HG03280 (cell line): ENCODE measurements around the gene SPATS2.
A peak's percentile ranks its signal among the peaks of the same experiment; 100 is the strongest.
"Not testable (repeated sequence)": the region's sequence is repeated elsewhere in the genome, so short reads cannot be mapped to it uniquely, and the experiment has no call there.

Experiments used
- ATAC-seq: cut with Tn5 transposase; IDR thresholded peaks from one replicate; pipeline ENCODE4 v1.9.1; 2021; ENCODE audit warnings: mild to moderate bottlenecking, moderate library complexity; ENCODE audit not compliant: unreplicated experiment

Gene SPATS2

DNA sequence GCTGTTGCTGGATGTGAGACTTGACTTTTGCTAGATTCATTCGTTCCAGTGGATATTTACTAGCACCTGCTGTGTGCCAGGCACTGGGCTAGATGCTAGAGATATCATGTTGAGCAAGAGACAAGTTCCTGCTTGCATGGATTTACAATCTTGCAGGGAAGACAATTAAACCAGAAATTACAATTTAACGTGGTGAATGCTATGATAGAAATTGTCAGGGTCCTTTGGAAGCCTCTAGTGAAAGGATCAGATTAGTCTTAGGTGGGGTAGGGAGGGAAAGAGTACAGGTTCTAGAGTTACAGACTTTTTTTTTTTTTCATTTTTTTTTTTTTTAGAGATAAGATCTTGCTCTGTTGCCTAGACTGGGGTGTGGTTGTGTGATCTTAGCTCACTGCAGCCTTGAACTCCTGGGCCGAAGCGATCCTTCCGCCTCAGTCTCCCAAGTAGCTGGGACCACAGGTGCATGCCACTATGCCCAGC is 36.7 kb downstream of the SPATS2 start:
- no peak for ATAC-seq

DNA sequence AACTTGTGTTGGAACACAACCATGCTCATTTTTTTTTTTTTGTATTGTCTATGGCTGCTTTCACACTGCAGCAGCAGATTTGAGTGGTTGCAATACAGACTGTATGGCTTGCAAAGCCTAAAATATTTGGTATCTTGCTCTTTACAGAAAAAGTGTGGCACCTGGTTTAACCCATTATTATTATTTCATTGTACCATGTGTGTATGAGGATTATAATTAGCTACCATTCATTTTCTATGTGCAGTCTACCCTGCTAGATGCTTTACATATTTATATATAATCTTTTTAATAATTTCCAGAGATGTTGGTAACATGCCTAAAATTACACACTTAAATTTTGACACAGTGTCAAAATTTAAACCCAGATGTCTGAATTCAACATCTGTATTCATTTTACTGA is 37.7 kb downstream of the SPATS2 start:
- no peak for ATAC-seq

DNA sequence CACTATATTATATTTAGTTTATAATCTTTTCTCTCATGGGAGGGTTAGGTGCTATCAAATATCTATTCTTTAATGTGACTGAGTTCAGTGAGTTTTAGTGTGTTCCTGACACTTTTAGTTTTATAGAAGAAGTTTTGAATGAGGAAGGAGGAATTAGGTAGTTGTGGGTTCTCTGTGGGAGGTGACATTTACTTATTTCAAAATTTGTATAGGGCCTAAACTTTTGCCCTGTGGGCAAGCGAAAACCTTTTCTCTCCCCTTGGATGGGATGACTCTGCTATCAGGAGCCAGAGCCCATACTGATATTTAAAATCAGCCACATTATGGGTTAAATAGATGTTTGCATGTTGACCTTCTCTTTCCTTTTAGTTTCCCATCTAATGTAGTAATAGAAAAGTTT is 43.6 kb downstream of the SPATS2 start:
- ATAC-seq, result no peak

DNA sequence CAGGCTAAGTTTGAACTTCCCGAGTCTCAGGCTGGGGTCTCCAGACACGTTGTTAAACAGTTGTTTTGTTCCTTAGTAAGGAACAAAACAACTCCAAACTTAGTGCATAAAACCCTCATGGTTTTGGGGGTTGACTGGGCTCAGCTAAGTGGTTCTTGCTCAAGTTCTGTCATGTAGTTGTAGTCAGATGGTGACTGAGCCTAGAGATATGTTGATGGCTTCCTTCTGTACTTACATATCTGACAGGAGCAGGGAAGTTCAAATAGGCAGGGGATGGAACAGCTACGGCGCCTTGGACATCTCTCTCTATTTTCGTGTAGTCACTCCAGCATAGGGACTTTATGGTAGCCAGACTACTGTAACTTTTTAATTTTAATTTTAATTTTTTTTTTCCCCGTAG is 45.7 kb downstream of the SPATS2 start:
- ATAC-seq, result no peak

DNA sequence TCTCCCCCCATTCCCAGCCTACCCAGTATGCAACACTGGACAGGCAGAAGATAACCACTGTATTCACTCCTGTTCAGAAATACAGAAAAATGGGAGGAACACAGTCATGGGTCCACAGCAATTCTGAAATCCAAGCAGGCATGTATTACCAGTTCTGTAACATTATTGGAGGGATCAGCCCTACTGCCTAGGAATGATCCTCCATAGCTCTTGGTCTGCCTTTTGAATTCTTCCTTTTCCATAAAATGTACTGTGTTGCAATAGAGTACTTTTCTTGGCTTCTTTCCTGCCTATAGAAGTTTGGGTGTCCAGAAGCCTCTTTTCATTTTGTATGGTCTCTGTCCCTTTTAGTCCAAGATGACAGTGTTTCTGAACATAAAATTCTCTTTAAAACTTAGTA is 46.5 kb downstream of the SPATS2 start:
- no peak for ATAC-seq

DNA sequence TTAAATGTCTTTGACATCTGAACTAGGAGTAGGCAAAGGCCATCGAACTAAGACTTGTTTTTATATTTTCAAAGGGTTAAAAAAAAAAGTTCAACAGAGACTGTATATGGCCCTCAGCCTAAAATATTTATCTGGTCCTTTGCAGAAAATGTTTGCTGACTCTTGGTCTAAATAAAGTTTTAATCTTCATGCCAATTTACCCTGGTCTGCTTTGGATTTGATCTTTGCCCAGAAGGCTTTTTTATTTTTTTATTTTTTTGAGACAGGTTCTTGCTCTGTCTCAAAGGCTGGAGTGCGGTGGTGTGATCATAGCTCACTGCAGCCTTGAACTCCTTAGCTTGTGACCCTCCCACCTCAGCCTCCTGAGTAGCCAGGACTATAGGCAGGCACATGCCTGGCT is 47.1 kb downstream of the SPATS2 start:
- ATAC-seq, result no peak

DNA sequence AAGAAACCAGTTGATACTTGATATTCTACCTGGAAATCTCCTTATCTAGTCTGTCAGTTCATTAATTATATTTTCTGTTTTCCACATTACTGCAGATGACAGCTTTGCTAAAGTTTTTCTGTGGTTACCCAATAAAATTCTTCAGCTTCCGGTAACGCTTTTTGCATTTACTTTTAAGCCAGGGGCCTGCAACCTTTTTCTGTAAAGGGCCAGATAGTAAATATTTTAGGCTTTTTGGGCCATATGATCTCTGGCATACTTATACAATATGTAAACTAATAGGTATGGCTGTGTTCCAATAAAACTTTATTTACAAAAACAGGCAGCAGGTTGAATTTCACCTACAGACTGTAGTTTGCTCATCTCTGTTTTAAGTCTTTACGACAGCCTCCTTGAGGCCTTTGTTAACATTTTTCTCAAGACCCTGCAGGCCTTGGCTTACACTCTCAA is 48.3 kb downstream of the SPATS2 start:
- no peak for ATAC-seq

DNA sequence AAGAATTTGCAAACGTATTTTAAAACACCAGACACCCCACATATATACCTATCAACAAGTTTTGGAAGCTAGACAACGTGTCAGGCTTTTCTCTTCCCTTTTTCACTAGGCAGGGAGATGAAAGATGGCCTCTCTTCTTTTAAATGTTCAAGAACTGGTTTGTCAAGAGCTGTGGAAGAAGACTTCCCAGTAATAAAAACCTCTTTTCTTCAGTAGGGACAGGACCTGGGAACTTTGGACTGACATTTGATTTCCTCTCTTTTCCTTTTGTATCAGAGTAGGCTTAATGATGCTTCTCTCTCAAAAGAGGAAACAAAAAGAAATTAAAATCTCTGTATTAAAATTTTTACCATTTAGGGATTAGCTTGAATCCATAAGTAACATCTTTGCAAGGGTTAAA is 49.6 kb downstream of the SPATS2 start:
- ATAC-seq, result no peak

DNA sequence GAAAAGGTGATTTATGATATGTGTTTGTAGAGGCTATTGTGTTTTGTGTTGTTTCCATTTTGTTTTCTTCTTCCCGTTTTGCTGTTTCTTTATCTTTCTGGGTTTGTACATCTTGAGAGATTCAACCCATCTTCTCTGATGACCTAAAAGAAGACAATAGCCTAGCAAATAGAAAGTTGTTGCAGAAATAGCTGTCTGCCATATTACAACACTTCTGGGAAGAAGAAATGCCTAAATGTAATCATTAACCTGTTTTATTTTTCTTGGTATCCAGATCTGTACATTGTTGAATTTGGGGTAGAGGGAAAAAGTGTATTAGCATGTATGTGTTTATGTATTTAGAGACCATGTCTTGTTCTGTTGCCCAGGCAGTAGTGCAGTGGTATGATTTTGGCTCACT is 50.3 kb downstream of the SPATS2 start:
- ATAC-seq, result no peak

DNA sequence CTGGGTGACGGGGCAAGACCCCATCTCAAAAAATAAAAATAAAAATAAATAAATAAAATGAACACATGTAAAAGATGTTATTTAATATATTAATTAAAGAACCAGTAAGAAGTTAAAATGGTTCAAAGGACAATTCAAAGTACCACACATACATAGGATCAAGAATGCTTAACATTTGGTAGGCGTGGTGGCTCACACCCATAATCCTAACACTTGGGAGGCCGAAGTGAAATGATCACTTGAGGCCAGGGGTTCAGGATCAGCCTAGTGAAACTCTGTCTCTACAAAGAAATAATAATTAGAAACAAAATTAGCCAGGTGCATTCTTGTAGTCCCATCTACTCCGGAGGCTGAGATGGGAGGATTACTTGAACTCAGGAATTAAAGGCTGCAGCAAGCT is 53.3 kb downstream of the SPATS2 start:
- no peak for ATAC-seq

DNA sequence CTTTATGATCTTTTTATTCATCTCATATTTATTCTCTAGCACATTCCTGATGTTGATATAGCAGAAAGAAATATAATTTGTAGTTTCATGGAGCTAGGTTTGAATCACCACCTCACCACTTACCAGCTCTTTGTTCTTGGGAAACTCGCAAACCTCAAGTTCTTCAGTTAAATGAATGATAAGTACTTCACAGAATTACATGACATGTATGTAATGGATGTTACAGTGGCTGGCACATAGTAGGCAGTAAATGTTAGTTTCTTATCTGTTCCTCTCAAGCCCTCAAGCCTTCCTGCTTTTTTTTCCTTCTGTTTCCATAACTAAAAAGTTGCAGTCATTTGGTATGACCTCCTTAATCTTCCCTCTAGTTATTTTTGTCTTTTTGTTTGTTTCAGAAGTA is 54.9 kb downstream of the SPATS2 start:
- no peak for ATAC-seq

DNA sequence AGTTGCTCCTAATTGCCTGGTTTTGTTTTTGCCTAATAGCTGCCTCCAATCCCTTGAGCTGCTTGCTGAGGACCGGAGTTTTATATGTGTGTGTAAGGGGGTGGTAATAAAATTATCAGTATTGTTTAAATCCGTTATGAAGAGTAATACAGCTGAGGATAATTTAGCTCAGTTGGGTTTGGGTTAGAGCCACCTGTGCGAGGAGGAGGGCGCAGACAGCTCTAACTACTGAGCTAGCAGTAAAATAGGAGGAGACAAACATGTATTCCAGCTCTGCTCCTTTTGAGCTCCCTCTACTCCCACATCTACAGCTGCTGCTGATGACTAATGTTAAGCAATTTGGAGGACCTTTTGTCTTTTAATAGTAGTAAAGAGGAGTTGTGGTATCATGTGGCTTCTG is 61.5 kb downstream of the SPATS2 start:
- no peak for ATAC-seq

DNA sequence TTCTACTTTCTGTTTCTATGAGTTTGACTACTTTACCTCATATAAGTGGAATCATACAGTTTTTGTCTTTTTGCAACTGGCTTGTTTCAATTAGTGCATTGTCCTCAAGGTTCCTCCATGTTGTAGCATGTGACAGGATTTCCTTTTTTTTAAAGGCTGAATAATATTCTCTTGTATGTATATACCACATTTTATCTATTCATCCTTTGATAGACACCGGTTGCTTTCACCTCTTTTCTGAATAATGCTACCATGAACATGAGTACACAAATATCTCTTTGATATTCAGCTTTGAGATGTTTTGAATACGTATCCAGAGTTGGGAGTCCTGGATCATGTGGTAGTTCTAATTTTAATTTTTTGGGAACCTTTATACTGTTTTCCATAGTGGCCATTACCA is 65.4 kb downstream of the SPATS2 start:
- ATAC-seq, result no peak

DNA sequence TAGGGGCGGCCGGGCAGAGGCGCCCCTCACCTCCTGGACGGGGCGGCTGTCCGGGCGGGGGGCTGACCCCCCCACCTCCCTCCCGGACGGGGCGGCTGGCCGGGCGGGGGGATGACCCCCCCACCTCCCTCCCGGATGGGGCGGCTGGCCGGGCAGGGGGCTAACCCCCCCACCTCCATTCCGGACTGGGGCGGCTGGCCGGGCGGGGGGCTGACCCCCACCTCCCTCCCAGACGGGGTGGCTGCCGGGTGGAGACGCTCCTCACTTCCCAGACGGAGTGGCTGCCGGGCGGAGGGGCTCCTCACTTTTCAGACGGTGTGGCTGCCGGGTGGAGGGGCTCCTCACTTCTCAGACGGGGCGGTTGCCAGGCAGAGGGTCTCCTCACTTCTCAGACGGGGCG is 69.5 kb downstream of the SPATS2 start:
- not testable (repeated sequence) for ATAC-seq

DNA sequence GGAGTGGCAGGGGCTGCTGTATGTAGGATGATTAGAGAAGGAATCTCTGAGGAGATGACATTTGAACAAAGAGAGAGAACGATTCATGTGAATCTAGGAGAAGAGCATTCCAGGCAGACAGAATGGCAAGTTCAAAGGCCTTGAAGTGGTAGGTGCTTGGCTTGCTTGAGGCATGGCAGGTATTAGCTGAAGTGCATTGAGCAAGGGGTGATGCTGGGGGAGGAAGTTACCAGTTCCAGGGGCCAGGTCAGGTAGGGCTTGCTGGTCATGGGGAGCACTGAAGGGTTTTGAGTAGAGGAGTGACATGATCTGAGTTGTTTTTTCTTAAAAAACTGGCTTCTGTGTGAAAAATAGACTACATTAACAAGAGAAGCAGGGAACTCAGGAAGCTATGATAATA is 71.8 kb downstream of the SPATS2 start:
- no peak for ATAC-seq

DNA sequence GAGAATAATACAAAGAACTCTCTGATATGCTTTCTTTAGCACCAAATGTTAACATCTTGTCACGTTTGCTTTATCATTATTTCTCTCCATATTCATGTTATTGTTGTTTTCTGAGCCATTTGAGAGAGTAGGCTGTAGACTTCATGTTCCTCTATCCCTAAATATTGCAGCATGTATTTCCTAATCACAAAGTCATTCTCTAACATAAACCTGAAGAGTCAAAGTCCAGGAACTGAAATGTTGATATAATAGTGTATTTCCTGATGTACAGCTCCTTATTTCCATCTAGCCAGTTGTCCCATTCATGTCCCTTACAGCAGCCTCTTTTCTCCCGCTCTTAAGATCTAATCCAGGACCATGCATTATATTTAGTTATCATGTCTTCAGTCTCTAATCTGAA is 72.8 kb downstream of the SPATS2 start:
- ATAC-seq, result no peak

DNA sequence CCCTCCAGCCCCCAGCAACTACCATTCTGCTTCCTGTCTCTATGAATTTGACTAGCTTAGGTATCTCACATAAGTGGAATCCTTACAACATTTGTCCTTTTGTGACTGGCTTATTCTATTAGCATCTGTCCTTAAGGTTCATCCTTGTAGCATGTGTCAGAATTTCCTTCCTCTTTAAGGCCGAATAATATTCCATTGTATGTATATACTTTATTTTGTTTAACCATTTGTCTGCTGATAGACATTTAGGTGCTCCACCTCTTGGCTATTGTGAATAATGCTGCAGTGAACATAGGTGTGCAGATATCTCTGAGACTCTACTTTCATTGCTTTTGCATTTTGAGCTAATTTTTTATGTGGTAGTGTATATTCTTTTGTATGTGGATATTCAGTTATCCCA is 75.7 kb downstream of the SPATS2 start:
- ATAC-seq, result no peak

DNA sequence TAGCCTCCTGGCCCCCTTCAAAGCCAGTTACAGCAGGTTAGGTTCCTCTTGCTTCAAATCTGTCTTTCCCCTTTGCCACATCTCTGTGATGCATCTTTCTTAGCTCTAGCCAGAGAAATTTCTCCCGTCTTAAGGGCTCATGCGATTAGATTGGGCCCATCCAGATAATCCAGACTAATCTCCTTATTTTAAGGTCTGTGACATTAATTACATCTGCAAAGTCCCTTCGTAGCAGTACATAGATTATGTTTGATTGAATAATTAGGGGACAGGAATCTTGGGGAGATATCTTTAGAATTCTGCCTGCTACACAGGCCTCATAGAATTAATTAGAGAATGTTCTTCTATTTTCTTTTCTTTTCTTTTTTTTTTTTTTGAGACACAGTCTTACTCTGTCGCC is 79.3 kb downstream of the SPATS2 start:
- ATAC-seq, result no peak

DNA sequence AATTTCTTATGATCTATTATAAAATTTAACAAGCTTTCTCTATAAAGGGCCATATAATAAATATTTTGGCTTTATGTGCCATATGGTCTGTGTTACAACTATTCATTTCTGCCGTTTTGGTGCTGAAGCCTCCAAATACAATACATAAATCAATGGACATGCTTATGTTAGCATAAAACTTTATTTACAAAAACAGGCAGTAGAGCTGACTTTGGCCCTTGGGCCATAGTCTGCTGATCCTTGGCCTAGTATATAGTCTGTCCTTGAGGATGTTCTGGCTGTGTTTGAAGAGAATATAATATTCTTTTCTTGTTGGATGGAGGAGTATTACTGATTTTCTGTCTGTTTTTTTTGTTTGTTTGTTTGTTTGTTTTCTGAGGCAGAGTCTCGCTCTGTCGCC is 81.6 kb downstream of the SPATS2 start:
- ATAC-seq, result no peak

DNA sequence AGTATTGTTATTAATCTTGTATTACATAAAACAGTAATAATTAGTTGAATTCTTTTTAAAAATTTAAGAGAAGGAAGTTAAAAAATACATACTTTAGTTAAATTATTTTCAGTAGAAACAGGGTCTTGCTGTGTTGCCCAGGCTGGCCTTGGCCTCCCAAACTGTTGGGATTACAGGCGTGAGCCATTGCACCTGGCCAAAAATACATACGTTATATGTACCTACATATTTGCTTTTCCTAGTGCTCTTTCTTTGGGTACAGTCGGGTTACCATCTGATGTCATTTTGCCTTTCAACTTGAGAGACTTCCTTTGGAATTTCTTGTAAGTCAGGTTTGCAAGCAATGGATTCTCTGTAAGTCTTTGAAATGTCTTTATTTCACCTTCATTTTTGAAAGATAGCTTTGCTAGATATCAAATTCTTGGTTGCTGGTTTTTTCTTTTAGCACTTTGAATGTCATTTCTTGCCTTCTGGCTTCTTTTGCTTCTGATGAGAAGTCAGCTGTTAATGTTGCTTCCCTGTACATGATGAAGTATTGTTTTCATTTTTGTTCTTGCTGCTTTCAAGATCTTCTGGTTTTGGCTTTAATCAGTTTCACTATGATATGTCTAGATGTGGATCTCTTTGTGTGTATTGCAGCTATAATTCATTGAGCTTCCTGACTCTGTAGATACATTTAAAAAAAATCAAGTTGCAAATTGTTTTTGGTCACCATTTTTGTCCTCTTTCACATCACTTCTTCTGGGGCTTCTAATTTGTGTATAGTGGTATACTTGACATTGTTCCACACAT is 84.4 kb downstream of the SPATS2 start:
- peak; percentile 86 for ATAC-seq

DNA sequence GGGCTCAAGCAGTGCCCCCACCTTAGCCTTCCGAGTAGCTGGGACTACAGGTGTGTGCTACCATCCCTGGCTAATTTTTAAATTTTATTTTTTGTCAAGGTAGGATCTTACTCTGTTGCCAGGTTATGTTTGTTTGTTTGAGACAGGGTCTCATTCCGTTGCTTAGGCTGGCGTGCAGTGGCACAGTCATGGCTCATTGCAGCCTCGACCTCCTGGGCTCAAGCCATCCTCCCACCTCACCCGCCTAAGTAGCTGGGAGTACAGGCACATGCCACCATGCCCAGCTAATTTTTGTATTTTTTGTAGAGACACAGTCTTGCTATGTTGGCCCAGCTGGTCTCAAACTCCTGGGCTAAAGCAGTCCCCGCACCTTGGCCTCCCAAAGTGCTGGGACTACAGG is 88.2 kb downstream of the SPATS2 start:
- no peak for ATAC-seq

DNA sequence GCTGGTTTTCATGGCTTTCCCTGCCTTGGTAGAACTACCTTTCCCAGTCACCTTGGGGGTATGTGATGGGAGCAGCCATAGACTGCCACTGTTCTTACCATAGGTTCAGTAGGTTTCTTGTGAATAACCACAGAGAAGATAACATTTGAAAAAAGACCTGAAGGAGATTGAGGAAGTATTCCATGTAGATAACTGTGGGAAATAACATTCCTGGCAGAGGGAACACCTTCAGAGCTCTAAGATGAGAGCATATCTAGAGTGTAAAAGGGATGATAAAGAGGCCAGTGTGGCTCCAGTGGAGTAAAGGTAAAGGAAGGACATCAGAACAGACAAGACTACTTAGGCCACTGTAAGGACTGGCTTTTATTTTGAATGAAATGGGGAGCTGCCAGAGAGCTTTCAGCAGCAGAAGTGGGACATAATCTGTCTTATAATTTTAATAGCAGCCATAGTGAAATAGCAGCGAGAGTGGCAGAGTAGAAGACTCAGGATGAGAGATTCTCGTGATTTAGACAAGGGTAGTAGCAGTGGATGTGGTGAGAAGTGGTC is 88.9 kb downstream of the SPATS2 start:
- no peak for ATAC-seq

DNA sequence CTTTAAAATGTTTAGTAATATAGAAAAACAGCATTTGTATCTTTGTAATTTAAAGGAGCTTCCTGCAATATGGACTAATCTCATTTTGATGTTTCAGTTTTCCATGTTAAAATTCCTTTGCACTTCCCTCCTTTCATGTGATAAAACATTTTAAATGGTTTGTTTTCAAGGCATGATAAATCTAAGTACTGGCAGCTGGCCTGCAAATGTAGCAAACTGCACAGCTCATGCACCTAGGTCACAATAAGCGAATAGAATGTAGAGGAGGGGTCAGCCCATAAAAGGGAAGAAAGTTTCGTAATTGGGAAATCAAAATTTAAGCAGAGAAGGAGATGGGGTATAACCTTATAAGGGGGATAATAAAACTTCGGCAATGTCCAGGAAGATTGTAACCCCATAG is 91.6 kb downstream of the SPATS2 start:
- no peak for ATAC-seq
